HG03175 (cell line): ENCODE measurements around the gene ZNF576.
"Not testable (repeated sequence)": the region's sequence is repeated elsewhere in the genome, so short reads cannot be mapped to it uniquely, and the experiment has no call there.

ENCODE experiments used
- ATAC-seq: cut with Tn5 transposase; IDR thresholded peaks from one replicate; pipeline ENCODE4 v1.9.1; 2021; ENCODE audit warnings: mild to moderate bottlenecking, moderate library complexity; ENCODE audit not compliant: unreplicated experiment

The ZNF576 gene

DNA sequence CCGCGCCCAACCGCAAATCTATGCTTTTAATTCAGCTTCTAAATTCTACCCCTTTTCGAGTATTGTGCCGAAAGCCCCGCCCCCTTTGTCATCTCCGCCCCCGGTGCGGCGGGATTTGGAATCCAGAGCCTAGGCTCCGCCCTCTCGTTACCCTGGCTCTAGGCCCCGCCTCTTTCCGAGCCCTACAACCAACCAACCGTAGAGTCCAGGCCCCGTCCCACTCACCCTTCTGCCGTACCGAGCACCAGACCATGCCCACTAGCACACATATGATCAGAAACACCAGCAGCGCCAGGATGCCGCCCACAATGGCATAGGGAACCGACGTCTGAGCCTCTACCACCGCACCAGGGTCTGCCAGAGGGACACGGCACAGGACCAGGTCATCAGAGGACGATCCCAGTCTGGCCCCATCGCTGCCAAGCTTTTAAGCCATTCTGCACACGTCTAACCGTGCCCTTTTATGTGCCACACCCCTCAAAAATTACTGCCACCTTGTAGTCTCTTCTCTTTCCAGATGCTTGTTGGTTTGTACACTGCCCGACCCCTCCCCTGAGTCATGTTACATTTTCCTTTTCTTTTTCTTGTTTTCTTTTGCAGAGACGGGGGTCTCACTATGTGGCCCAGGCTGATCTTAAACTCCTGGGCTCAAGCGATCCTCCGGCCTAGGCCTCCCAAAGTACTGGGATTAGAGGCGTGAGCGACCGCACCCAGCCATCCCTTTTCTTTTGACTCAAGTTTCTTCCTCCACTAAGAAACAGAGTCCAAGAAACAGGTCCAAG, 27.7 kb downstream of the ZNF576 start:
- no peak for ATAC-seq

DNA sequence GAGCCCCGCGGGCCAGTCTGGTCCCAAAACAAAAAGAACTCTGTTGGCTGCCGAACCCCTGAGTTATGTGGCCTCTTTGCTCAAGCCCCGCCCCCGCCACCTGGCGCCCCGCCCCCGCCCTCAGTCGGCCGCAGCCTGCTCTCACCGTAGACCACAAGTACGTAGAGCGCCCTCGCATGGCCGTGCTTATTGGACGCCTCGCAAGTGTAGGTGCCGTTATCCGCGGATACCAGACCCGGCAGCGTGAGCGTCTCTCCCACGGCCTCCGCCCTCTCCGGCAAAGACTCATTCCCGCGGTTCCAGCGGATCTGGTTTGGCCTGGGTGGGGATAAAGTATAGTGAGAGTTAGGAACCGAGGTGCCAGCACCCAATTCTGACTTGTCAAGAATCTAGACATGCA, 28.5 kb downstream of the ZNF576 start:
- no peak for ATAC-seq

DNA sequence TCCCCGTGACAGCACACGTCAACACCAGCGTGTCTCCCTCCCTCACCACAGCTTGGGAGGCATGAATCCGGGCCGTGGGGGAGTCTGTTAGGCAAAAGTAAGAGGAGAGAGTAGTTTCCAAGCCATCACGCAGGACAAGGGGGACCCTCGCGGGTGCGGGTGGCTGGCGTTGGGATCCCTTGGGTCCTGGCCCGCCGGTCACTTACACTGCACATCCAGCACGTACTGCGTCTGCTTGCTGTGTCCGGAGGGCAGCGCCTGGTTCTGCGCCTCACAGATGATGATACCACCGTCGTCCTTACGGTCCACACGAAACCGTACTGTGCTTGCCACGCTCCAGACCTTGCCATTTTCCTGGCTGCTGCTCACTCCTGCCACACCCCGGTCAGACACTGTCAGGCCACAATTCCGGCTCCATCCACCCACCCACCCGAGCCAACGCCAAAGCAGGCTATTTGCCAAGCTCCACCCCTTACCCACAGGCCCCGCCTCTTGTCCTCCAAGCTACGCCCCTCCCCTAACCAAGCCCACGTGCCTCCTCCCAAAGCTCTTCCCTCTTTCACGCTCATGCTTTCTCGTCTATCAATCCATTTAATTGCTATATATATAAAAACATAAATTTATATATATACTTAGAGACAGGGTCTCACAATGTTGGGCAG, 29.7 kb downstream of the ZNF576 start:
- ATAC-seq: no peak

DNA sequence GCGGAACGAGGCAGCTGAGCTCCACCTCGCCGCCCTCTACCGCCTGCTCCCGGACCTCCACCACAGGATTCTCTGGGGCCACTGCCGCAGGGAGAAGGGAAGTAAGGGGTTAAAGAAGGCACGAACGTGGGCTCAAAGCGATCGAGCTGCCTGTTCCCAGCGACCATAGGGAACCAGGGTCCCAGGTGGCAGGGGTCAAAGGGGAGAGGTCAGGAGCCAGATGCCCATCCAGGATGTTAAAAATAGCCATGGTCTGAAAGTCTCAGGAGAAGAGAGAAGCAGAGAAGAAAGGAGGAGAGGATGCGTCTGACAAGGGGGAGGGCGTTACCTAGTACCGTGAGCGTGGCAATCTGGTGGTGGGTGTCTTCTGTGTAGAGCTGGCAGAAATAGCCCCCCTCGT, 30.4 kb downstream of the ZNF576 start:
- ATAC-seq: no peak

DNA sequence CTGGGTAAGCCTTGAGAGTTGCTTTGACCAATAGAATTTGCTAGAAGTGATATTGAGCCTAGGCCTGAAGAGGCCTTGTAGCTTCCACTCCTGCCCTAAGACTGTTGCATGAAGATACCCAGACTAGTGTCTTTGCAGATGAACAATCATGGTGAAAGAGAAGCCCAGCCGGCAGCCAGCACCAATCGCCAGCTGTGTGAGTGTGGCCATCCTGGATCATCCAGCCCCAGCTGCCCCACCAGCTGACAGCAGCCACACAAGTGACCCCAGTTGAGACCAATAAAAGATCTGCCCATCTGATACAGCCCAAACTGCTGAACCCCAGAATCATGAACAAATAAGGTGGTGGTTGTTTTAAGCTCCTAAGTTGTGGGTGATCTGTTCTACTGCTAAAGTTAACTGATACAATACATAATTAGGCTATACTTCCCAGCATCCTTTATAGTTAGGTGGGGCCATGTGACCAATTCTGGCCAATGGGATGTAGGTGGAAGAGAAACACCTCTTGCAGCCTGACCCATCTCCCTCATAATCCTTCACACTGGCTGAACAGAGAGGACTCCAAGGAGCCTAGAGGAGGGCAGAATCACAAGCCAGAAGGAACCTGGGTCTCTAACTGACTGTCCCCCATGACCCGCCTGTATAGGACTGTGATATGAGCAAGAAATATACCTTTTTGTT, 32.4 kb downstream of the ZNF576 start:
- no peak for ATAC-seq

DNA sequence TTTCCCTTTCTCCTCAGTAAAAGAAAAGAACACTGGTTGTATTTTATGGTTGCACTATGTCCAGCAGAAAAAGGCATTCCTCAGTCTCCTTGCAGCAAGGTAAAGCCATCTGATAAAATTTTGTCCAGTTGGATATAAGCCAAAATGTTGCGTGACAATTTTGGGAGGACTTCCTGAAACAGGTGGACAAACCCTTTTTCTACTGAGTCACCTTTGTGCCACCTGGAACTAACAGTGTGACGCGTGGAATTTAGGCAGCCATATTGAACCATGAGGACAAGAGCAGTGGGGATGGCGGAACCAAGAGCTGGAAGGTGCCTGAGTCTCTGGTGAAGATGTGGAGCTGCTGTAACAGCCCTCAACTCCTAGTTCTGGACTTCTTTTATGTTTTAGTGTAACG, 35.1 kb downstream of the ZNF576 start:
- ATAC-seq: no peak

DNA sequence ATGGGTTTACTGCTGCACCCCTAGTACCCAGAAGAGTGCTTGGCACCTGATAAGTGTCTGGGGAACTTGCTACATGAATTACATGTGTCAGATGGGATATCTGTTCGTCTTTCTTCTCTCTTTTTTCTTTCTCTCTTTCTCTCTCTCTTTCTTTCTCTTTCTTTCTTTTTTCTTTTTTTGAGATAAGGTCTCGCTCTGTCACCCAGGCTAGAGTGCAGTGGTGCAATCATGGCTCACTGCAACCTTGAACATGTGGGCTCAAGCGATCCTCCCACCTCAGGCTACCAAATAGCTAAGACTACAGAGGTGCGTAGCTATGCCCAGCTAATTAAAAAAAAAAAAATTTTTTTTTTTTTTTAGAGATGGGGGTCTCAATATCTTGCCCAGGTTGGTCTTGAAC, 37.1 kb downstream of the ZNF576 start:
- ATAC-seq: no peak

DNA sequence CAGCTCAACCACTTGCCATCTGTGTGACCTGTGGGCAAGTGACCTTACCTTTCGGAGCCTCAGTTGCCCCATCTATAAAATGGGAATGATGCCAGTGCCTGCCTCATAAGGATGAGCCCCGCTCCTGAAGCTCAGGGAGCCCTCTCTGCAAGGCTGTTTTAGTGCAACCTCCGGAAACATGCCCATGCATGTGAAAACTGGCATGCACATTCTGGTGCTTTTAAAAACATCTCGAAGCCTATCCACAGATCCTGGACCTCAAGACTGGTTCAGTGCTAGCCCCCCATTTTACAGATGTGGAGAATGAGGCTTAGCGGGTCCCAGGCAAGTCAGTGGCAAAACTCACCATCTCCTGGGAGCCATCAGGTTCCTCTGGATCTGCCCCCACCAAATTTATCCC, 37.7 kb downstream of the ZNF576 start:
- no peak for ATAC-seq

DNA sequence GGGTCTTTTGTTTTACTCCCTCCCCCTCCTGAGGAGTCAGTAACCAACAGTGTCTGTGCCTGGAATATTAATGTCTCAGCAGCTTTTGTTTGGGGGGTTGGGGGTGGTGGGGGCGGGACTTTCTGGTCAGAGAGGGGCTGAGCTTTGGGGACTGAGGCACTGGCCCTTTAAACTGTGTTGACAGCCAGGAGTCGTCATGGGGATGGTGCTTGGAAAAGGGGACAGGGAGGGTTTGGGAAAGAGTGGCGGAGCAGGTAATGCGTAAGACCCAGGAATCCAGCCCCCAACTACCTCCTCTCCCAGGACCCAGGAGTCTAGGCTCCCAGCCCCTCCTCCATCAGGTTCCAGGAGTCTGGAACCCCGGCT, 38.1 kb downstream of the ZNF576 start:
- no peak for ATAC-seq

DNA sequence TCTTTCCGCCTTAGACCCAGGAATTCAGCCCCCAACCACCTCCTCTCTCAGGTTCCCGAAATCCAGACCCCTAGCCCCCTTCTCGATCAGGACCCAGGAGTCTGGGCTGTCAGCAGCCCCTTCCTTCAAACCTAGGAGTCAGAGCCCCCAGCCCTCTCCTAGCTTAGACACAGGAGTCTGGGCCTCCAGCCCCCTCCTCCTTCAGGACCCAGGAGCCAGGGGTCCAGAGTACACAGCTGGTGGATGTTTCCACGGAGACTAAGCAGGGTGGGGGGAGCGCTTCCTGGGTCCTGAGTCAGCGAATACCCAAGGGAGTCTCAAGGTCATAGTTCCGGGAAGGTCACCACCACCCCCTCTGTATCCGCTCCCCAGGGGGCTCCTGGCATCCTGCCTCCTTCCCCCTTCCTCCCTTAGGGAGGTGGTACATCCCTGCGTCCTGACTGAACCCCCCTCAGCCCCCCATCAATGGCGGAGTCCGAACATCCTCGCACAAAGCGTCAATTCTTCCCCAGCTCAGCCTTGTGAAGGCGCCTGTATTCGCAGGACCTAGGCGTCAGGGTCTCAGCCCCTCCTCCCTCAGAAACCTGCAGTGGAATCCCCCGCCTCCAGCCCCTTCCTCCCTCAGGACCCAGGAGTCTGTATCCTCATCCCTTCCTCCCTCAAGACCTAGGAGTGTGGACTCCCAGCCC, 38.6 kb downstream of the ZNF576 start:
- no peak for ATAC-seq

DNA sequence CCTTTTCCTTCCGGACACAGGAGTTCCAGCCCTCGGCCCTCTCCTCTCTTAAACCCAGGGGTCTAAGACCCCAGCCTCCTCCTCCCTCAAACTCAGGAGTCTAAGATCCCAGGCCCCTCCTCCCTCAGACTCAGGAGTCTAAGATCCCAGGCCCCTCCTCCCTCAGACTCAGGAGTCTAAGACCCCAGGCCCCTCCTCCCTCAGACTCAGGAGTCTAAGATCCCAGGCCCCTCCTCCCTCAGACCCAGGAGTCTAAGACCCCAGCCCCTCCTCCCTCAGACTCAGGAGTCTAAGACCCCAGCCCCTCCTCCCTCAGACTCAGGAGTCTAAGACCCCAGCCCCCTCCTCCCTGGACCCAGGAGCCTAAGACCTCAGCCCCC, 39.2 kb downstream of the ZNF576 start:
- not testable (repeated sequence) for ATAC-seq

DNA sequence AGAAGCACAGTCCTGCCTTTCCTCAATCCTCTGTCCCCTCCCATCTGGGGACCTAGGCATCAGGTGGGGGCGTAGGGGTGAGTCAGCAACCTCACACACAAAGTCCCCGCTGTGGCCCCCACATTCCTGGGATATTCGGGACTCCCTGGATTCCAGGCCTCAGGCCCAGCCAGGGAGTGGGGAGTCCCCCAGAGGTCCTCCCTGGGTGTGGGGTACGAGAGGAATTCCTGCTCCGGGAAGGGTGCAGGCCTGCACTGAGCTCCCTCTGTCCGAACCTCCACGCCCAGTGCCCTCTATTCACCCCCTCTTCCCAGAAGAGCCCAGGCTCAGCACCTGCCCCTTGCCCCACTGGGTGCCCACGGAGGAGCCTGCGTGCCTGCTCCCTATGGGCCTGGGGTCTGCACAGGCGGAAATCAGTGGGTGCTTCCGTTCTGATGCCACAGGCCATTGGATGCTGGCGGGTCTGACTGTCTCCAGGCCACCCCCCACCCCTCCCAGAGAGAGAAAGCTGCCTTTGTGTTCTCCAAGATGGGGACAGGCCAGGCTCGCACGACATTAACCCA, 39.8 kb downstream of the ZNF576 start:
- ATAC-seq: no peak

DNA sequence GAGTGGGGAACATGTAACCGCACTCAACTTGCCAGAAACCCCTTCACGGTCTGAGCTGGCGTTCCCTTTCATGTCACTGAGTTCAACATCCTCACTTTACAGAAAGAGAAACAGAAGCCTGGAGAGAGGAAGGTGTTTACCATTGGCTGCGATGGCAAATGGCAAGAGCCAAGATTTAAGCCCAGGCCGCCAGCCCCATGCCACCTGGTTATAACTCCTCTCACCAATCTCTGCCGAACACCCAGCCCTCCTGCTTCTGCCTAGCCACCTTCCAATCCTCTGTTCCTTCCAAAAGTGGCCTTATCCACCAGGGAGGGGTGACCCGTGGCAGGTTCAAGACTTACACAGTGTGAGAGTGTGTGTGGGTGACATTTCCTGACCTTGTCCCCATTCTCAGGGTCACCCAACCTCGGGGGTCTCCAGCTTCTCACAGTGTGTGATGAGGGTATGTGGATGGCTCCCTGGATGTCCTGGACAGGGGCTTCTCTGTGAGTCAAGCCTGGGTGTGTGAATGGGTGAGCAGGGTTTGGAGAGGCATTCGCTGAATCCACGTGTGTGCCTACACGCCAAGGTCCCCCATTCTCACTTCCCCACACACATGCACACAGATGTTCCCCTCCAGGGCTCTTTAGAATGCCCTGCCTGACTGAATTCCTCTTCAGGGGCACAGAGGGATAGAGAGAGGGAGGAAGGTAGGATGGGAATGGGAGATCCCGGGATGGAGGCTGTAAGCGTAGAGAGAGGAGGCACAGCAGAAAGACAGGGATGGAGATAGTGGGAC, 42.0 kb downstream of the ZNF576 start:
- ATAC-seq: no peak

DNA sequence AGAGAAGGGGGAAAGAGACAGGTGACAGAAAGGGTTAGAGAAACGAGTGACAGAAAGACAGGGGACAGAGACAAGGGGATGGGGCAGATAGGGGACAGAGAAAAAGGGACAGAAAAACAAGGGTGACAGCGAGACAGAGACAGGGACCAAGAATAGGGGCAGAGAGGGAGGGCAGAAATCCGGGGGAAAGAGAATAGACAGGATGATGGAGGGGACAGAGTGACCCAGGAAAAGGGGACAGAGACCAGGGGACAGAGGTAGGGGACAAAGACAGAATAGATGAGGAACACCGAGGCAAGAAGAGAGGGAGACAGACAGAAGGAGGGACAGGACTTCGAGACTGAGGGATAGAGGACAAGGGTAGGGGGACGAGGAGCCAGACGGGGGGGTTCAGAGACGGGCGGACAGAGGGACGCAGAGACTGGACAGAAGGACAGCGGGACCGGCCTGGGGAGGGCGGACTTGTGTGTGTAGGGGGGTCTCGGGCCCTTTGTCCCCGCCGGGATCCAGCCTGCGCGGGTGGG, 42.7 kb downstream of the ZNF576 start:
- ATAC-seq: no peak

DNA sequence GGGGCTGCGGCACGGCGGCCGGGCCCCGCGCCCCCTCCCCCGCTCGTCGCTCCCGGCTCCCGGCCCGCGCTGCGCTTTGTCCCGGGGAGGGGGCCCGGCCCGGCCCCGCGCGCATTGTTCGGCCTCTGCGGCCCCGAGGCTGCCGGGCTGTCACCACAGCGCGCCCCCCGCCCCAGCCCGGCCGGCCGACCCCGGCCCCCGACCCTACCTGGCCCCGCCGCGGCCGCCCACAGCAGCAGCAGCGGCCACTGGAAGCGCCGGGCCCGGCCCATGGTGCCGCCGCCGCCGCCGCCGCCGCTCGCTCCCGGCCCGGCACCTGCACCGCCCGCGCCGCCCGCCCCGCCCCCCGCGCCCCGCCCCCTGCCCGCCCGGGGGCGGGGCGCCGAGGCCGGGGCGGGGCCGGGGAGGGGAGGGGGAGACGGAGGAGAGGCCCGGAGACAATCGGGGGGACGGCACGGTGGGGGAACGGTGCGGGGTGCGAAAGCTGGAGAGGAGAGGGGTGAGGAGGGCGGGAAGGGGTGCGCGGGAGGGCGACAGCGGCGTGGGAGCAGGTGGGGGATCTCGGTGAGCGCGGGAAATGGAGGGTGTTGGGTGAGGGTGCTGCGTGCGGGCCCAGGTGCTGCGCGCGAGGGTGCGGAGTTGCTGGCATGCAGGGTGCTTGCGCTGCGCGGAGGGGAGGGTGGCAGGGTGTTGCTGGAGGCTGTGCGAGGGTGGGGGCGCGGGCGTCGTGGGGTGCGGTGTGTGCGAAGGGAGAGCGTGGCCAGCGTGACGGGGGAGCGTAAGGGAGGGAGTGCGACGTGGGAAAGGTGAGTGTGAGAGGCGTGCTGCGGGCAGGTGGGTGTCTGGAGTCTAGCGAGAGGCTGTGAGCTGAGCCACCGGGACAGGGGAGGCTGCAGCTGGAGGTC, 43.4 kb downstream of the ZNF576 start, which contains the start of gene CADM4:
Gene CADM4 (minus strand): TSS at position 332 of the 905 bp plus-strand sequence. CDS start 60 bp downstream, at position 272.
- ATAC-seq: no peak

DNA sequence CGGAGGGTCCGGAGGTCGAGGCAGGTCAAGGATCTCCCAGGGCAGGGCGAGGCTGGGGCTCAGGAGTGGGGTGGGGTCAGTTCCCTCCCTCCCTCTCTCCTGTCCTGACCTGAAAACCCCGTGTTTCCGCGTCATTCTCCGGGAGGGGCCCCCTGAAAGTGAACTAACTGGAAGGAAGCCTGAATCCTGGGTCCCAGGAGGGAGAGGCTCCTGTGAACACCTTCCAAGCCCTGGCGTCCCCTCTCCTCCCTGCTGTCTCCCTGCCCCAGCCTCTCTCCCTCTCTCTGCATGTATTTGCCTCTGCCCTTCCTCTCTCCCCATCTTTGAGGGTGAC, 44.0 kb downstream of the ZNF576 start:
- ATAC-seq: no peak

DNA sequence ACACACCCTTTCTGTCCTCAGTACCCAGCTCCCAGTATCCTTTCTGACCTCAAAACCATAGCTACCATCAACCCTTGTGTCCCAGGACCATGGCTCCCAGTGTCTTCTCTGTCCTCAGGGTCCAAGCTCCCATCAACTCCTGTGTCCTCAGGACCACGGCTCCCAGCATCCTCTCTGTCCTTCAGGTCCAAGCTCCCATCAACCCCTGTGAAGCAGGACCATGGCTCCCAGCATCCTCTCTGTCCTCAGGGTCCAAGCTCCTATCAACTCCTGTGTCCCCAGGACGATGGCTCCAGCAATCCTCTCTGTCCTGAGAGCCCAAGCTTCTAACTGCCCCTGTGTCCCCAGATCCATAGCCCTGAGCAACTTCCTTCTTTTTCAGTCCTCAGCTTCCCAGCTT, 44.9 kb downstream of the ZNF576 start:
- ATAC-seq: no peak

DNA sequence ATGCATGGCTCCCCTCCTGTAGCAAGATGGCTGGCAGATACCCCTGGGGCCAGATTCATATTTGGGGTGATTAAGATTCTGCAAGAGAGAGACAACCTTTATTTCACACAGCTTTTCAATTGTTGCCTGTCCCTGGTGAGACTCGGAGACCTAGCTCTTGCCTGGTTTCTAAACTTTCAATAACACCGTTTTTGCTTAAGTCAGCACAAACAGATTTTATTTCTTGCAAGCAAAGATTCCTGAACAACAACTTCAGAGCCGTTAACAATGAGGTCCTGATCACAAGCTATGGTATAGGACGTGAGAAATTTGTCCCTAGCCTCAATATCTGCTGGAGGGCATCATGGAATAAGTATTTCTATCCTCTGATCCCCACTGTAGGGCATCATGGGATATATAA, 46.1 kb downstream of the ZNF576 start:
- ATAC-seq: no peak

DNA sequence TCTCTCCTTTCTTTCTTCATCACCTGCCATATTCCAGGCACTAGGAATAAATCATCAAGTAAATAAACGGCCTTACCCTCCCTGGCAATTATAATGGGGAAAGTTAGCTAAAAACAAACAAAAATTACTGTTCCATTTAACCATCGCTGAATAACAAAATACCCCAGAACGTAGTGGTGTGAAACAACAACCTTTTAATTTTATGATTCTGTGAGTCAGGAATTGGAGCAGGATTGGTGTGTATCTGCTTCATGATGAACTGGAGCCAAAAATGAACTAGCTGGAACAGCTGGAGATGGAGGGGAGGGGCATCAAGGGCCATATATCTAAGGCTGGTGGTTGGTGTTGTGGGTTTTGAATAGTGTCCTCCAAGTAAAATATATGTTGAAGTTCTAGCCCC, 46.9 kb downstream of the ZNF576 start:
- ATAC-seq: no peak
